GM19324 (cell line): ENCODE results near the gene ACOXL.
"Not testable (repeated sequence)": the region's sequence is repeated elsewhere in the genome, so short reads cannot be mapped to it uniquely, and the experiment has no call there.

Experiments used
- ATAC-seq: cut with Tn5 transposase; IDR thresholded peaks from one replicate; pipeline ENCODE4 v1.9.1; 2021; ENCODE audit warnings: mild to moderate bottlenecking, moderate library complexity; ENCODE audit not compliant: unreplicated experiment, low FRiP score

The ACOXL gene

DNA sequence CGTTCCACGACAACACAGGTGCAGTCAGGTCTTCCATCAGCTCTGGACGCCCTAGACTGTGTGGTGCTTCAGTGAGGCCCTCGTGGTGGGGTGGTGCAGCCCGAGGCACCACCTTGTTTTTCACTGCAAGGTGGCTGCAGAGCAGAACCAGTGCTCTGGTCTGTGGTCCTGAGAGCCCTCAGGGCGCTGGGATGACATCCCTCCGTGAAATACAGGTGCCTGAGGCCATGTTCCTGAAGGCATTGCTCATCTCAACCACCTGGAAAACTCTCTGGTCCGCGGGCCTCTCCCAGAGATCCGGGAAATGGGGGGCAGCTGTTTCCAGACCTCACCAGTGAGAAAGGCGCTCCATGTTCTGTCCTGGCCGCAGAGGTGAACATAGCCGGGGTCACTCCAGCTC, 119.2 kb downstream of the ACOXL start:
- no peak for ATAC-seq

DNA sequence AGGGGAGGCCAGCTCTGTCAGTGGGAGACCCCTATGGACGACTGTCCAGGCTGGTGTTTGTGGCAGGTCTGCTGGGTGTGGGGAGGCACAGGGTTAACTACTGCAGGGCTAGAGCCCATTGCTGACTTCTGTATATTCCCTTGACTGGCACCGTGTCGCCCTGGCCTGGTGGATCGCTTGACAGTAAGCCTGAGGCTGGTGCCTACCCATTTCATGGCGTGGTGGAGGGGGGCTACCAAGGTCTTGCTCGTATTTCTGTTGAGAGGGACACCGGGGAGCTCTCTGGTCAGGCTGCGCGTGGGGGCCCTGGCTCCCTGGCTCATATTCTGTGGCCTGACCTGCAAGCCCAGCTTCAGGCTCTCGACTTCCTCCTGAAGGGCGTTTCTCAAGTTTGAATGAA, 119.7 kb downstream of the ACOXL start:
- no peak for ATAC-seq

DNA sequence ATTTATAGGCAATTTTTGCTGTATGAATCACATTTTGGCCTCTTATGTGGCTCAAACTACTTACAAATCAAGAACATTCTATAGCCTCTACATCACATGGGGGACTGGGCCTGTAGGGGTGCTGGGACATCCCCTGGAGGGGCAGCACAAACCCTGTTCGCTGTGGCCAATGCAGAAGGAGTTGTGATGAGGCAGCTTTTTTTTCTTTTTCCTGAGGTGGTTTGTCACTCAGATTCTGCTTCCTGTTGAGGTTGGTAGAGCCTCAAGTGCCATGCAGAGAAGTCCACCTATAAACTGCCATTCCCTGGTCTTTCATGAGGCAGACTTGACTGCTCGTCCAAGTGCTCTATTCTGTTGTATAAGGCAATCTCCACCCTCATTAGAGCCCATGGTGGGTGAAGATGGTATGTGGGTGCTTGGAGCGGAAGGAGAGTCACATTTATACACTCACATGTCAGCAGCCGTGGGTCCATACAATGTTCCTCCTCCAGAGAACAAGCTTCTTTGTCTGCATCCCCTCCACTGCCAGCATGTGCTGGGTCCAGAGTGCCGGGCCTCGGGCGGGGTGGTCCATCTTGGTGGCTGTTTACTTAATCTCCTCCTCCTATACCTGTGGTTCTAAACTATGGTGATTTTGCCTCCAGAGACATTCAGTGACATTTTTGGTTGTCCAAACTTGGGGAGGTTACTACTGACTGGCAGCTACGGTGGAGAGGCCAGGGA, 120.3 kb downstream of the ACOXL start:
- ATAC-seq = no peak

DNA sequence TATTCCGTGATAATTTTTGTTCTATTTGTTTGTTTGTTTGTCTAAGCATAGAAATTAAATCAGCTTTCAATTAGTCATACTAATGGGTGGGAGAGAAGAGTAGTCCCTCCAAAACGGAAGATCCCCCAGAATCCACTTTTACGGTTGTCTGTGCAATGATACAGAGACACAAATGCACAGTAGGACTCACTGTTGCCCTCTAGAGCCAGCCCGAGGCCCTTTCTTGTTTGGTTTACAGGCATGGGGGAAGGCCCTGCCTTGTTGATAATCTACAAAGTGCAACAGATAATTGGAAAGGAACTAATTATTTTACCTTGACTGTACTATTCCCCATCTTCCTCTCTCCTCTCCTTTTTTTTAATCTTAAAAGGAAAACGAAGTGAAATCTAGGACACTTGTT, 121.1 kb downstream of the ACOXL start:
- ATAC-seq = no peak

DNA sequence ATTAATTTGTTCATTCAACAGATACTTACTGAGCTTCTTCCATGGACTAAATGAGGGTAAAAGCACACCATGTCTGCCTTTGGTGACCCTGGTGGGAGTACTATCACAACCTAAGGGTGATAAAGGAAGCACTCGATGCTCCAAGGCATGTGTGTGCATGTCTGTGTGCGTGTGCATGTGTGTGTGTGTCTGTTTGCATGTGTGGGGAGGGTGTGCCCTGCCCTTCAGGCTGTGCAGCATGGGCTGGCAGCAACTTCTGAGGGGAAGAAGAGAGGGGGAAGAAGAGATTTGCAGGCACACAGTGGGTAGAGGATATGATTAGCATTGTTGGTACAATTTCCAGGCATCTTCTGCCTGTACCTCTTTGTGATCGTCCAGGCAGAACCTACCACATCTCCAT, 121.6 kb downstream of the ACOXL start:
- no peak for ATAC-seq

DNA sequence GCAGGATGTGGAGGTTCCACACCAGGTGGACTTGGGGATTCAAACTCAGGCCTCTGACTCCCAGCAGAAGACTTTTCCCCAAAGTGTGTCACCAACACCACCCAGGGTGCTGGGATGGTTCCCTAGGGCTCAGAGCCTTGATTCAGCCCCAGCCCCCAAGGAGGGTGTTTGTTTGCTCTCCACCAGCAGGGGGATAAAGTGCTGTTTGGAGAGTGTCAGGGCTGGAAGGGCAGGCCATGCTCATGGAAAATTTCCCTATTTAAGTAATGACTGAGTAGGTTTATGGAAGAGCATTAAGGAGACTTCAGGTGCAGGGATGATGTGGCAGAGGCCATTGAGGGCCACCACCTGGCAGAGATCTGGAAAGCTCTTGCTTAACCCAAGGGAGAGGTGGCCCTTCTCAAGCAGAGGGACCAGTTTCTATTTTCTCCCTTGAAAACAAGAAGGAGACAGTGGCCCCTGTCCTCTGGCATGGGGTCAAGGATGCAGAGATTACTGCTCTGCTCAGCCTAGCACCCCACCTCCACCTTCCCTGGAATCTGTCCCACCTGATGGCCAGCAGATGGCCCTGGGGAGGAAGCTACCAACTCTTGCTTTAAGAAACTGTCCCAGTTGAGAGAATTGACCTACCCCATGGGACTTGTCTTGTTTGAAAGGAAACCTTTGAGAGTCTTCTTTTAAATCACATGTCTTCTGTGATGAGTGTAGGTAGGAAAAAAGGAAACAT, 122.1 kb downstream of the ACOXL start:
- no peak for ATAC-seq

DNA sequence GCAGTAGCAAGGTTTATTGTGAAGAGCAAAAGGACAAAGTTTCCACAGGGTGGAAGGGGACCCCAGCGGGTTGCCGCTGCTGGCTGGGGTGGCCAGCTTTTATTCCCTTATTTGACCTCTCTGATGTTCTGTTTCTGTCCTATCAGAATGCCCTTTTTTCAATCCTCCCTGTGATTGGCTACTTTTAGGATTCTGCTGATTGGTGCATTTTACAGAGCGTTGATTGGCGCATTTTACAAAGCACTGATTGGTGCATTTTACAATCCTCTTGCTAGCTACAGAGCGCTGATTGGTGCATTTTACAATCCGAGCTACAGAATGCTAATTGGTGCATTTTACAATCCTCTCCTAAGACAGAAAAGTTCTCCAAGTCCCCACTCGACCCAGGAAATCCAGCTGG, 123.5 kb downstream of the ACOXL start:
- not testable (repeated sequence) for ATAC-seq

DNA sequence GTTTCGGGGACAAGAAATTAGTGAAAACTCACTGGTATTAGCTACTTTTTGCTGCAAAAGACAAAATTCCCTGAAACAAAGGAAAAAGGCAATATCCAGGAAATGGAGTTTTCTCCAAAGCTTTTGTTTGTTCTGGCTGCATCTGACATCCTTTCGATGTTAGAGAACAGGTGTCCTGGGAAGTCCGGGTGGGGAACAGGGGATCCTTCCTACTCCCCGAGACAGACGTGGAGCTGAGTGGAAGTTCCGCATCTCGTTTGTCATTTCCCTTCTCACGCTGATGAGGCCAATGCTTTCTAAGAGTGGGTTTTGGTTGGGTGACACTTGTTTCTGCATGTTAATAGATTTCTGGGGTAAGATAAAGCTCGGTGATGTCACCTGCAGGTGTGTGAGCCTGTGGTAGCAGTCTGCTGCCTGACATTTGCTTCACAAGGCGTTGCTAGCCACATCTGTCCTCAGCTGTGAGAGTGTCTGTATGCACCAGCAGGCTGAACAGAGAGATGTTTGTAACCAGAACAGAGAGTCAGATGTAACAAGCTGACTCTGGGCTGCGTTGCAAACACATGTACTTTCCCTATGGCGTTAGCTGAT, 125.9 kb downstream of the ACOXL start:
- ATAC-seq = peak; percentile 73

DNA sequence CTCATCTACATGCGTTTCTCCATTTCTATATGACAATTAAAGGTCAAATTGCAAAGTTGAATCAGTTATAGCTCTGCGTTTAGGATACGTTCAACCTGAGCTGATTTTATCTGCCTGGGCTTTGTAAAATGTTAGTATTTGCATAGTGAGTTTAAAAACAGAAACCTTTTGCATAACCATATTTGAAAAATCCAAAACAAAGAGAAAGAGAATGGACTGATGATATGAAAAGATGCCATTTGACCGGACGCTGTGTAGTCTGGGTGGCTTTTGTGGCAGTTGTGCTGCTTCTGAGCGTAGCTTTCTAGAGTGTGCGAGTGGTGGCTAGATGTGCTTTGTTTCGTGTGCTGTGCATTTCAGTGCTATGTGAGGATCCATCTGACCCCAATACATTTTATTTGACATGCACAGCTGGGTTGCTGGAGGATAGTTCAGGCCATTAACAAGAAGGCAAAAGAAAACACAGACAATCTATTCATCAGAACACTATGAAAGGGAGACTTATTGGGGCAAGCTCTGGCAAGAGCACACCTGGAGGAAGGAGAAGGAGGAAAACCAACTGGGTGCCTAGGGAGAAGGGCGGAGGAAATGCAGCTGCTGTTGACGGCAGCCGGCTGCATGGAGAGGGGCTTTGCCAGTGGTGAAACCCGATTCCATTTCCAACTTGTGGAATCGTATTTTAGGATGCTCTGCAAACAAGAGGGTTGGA, 126.8 kb downstream of the ACOXL start:
- no peak for ATAC-seq

DNA sequence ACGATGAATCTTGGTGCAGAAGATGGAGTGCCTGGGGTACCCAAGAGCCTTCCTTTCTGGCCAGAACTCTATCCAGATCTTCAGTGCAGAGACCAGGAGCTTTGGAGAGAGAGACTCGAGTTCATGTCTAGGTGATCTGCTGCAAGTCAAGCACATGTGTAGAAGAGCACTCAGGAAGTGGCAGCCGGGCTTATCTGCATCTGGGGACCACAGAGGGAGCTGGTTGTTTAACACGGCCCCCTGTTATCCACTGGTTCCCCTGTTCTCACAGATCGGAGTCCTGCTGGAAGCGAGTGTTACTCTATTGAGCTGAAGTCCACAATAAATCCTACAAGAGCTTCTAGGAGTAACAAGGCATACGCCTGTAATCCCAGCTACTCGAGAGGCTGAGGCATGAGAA, 128.3 kb downstream of the ACOXL start:
- no peak for ATAC-seq

DNA sequence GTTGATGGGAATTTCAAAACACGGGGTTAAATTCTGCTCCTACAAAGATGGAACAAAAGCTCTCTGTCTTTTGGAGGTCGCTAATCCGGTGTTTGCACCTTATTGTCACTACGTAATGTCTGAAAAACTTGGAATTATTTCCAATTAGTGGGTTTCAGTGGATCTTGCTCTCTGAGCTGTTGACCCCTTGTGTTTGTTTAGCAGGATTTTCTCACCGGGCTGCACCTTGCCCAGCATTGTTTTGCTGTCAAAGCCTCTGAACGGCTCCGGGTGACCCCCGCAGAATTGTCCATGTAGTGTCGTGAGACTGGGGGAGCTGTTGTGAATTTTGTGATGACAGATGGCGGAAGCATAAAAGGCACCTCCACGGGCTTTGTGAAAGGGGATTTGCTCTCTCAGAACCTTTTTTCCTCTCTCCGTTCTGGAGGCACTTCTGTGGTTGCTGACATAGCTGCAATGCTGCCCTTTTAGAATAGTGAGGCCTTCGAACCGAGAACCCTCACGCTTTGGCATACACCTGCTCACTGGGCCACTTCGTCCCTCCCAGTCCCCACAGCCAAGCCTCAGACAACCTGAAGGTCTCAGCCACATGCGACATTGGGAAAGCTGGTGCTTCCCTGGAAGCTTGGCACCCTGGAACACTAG, 129.4 kb downstream of the ACOXL start:
- ATAC-seq = no peak

DNA sequence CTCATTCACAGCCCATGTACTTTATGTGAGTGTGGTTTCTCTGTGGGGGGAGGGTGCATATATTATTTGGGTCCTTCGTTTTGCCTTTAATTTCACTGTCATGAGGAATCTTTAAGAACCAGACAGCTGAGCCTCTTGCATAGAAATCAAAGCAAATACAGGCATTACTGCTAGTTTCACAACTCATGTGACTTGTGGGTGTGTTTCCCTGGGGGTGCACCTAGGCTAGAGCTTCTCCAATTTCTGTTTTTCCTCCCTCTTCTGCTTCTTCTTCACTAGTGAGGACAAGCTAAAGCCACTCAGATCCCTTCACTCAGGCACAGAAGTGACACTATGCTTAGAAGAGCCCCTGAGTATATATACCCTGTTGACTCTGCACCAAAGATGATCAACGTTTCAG, 131.4 kb downstream of the ACOXL start:
- ATAC-seq = no peak

DNA sequence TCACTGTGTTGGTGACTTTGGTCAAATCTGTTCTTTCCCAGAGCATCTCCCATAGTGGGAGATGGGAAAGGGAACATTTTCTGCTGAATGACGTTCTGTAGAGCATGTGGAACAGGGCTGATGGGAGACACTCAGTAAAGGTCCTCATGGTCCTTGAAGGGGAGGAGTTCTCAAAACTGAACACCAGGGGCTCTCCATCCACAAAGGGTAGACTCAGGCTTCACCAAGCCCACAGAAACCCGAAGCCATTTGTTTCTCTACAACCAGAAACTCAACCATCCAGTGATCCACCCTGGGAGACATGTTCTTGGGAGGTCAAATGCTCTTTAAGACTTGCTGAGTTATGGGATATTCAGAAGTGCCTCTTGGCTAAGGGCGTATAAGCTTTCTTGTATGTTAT, 131.8 kb downstream of the ACOXL start:
- no peak for ATAC-seq

DNA sequence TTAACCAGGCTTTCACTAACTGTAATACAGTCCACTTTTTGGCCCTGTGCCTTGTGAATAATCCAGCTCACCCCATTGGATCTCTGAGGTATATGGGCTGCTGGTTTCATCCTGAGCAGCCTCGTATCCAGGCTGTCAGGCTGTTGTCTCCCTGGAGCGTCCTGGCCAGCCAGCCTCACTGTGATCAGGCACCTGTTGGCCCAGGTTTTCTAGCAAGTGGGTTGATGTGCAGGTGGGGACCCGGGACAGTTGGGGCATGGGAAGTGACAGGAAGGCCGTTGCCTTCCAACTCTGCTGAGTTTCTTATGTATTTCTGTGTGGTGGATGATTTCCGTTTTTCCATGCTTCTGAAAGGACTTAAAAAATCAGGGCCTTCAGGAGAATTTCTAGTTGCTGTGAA, 132.4 kb downstream of the ACOXL start:
- ATAC-seq = no peak

DNA sequence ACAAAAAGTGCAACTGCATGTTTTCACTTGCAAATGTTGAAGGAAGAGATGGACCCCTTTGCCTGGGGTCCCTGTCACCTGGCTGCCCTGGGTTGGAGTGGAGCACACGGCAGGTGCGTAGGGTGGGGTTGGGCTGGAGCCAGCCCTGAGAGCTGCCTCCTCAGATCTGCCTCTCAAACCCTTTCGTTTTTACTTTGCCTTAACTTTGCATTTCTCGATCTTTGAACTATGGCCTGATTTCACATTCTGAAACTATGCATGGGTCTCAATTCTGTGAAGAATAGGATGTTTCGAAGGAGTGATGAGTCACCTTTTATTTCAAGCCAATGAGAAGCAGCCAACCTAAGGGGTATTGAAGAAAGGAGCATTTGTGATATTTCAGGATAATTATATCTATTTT, 132.8 kb downstream of the ACOXL start:
- ATAC-seq = peak; percentile 83

DNA sequence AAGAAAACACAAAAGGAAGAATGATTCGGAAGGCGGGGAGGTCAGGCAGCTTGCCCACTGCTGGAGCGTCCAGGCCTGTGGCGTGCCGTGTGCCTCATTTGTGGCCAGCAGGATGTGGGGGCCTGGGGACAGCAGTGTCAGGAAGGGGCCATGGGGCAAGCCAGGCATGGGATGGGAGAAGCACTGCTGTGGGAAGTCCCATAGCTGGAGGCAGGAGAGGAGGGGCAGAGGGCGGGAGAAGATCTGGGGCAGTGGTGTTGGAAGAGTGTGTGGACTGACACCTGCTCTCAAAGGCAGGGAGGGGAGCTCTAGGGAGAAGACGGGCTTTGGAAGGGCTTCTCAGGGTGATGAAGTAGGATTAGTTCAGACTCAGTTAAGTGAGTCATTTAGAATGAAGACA, 133.7 kb downstream of the ACOXL start:
- no peak for ATAC-seq

DNA sequence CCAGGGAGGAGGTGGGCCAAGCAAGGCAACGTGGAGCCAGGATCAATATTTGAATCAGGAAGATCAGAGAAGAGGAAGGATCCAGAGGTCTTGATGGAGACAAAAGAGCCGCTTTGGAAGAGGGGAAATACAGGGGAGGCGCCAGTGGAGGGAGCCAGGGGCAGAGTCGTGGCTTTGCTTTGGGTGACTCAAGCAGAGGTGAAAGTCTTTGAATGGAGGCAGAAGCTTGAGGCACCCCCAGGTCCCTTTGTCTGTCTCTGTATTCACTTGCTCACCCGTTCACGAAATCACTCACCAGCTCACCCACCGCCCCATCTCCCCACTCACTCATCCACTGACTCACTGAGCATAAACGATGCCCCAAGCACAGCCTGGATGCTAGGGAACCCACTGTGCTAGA, 134.1 kb downstream of the ACOXL start:
- no peak for ATAC-seq

DNA sequence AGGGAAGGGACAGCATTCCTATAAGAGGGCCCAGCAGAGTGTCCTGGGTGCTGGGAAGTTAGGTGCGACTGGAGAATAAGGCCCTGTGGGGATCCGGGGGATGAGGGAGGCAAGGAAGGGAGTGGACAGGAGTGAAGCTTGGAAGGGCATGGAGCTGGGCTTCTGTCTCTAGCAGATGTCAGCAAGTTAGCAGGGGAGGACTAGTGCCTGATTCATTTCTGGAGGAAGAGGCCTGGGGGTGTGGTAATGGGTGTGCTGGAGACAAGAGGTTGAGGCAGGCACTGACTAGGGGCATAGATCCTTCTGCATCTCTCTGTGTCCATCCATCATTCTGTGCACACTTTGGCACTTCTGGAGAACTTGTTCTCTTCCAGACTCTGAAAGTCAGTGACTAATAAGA, 134.7 kb downstream of the ACOXL start:
- no peak for ATAC-seq

DNA sequence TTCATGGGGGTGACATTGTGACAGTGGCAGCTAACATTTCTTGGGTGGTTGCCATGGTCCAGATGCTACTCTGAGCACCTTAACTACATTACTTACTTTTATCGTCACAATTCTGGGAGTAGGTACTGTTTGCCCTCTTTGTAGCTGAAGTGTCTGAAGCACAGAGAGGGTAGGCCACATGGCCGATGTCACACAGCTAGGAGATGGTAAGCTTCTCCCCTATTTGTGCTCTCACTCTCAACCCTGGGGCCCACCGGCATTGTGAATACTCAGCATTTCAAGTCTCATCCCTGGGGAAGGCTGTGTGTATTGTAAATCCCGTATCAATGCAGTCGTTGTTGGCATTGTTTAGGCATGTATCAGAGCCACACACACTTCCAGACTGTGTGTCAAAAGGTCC, 136.6 kb downstream of the ACOXL start:
- ATAC-seq = no peak

DNA sequence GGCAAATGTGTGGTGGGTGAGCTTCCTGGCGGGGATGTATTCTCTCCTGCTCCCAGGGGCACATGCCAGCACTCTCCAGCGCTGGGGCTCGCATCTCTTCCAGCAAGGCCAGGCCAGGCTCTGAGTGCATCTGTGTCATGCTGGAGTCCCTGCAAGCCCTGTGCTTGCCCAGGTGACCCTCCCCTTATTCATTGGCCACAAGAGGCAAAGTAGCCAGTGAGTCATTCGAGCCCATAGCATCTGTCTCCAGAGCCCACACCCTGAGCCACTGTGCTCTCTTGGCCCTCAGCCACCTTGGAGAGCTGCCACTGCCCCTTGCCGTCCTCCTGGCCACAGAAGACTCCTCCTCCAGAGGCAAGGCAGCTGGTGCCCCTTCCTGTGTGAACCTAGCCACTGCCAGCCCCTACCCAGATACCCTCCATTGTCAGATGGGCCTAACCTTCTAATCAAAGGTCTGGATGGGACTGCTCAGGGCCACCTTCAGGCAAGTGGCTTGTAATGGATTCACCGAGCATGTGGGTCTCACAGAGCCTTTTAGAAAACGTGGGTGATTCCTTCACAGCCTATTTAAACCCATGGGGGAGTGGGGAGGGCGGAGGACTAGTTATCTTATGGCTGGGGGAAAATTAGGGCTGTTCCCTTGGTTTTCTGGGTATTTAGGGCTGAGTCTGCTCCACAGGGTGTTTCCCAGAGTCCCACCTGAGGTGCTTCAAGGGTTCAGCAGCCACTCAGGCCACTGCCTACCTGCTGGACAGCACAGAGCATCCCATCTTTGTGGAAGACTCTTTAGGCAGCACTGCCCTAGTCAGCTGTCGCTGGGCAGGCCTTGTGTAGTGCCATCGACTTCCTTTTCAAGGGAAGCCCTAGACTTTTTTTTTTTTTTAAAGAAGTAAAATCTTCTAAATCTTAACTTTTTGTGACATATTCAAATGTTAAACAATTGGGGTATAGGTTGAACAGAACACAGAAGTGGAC, 137.4 kb downstream of the ACOXL start:
- no peak for ATAC-seq
